SK-N-SH treated with all-trans-retinoic acid at 6 μM for 48 hours (cell line): ENCODE results near the gene AIG1.

ENCODE experiments used
- ATAC-seq: fragments of 200-7000 bp; cut with Tn5 transposase; 3 replicates; pipeline ENCODE4 v1.9.1; 2020; ENCODE audit warnings: mild to moderate bottlenecking, moderate library complexity
- ARNTL ChIP-seq: fragments of 450-650 bp; formaldehyde crosslinking; IDR thresholded peaks from 2 replicates; pipeline ENCODE4 v1.5.0; 2020; ENCODE audit warnings: low read depth, mild to moderate bottlenecking, moderate library complexity, borderline replicate concordance
- BACH2 ChIP-seq: fragments of 250-450 bp; sonication (Bioruptor Pico); IDR thresholded peaks from 2 replicates; pipeline ENCODE4 v1.9.0; 2021; ENCODE audit warnings: mild to moderate bottlenecking, borderline replicate concordance
- CSDC2 ChIP-seq: fragments of 250-450 bp; sonication (Bioruptor Pico); IDR thresholded peaks from 2 replicates; pipeline ENCODE4 v1.5.0; 2020; ENCODE audit warnings: mild to moderate bottlenecking, moderate library complexity
- CSRNP3 ChIP-seq: fragments of 250-450 bp; sonication (Bioruptor Pico); IDR thresholded peaks from 2 replicates; pipeline ENCODE4 v1.5.1; 2021; ENCODE audit warnings: mild to moderate bottlenecking, moderate library complexity
- ESRRG ChIP-seq: fragments of 250-450 bp; sonication (Bioruptor Pico); IDR thresholded peaks from 2 replicates; pipeline ENCODE4 v1.6.1; 2021; ENCODE audit warnings: mild to moderate bottlenecking
- ISL1 ChIP-seq: fragments of 250-450 bp; sonication (Bioruptor Pico); IDR thresholded peaks from 2 replicates; pipeline ENCODE4 v2.1.2; 2022; ENCODE audit warnings: mild to moderate bottlenecking, moderate library complexity
- OSR1 ChIP-seq: fragments of 250-450 bp; sonication (Bioruptor Pico); IDR thresholded peaks from 2 replicates; pipeline ENCODE4 v1.8.0; 2022; ENCODE audit warnings: moderate library complexity, mild to moderate bottlenecking, inconsistent platforms
- POU6F1 ChIP-seq: fragments of 250-450 bp; sonication (Bioruptor Pico); IDR thresholded peaks from 2 replicates; pipeline ENCODE4 v1.8.0; 2021; ENCODE audit warnings: low read depth, mild to moderate bottlenecking, moderate library complexity, borderline replicate concordance
- PPARA ChIP-seq: fragments of 250-450 bp; sonication (Bioruptor Pico); IDR thresholded peaks from 2 replicates; pipeline ENCODE4 v1.5.0; 2020; ENCODE audit warnings: mild to moderate bottlenecking, borderline replicate concordance
- RARB ChIP-seq: fragments of 250-450 bp; sonication (Bioruptor Pico); IDR thresholded peaks from 2 replicates; pipeline ENCODE4 v1.8.0; 2021; ENCODE audit warnings: mild to moderate bottlenecking, moderate library complexity
- SNAI2 ChIP-seq: fragments of 250-450 bp; sonication (Bioruptor Pico); IDR thresholded peaks from 2 replicates; pipeline ENCODE4 v1.5.0; 2020; ENCODE audit warnings: mild to moderate bottlenecking, moderate library complexity
- TCF4 ChIP-seq: fragments of 250-450 bp; sonication (Bioruptor Pico); IDR thresholded peaks from 2 replicates; pipeline ENCODE4 v1.8.0; 2021; ENCODE audit warnings: mild to moderate bottlenecking, moderate library complexity, borderline replicate concordance
- TOX ChIP-seq: fragments of 250-450 bp; sonication (Bioruptor Pico); IDR thresholded peaks from 2 replicates; pipeline ENCODE4 v1.8.0; 2021; ENCODE audit warnings: mild to moderate bottlenecking, moderate library complexity, borderline replicate concordance
- ZFP3 ChIP-seq: fragments of 250-450 bp; sonication (Bioruptor Pico); IDR thresholded peaks from 2 replicates; pipeline ENCODE4 v1.5.0; 2020; ENCODE audit warnings: mild to moderate bottlenecking, moderate library complexity
- ZFP30 ChIP-seq: fragments of 450-650 bp; formaldehyde crosslinking; IDR thresholded peaks from 2 replicates; pipeline ENCODE4 v1.5.0; 2022; ENCODE audit warnings: mild to moderate bottlenecking, moderate library complexity
- ZNF565 ChIP-seq: fragments of 450-650 bp; formaldehyde crosslinking; conservative IDR thresholded peaks from 2 replicates; pipeline ENCODE4 v1.5.0; 2020; ENCODE audit warnings: low read depth, mild to moderate bottlenecking, moderate library complexity
- ZNF8 ChIP-seq: fragments of 450-650 bp; formaldehyde crosslinking; IDR thresholded peaks from 2 replicates; pipeline ENCODE4 v1.5.0; 2020; ENCODE audit warnings: mild to moderate bottlenecking, moderate library complexity
- TF ChIP-seq, protein P1 (sequence below): fragments of 250-450 bp; sonication (Bioruptor Pico); IDR thresholded peaks from 2 replicates; pipeline ENCODE4 v1.8.0; 2020; ENCODE audit warnings: mild to moderate bottlenecking, moderate library complexity, borderline replicate concordance
- TF ChIP-seq, protein P2 (sequence below): fragments of 250-450 bp; sonication (Bioruptor Pico); IDR thresholded peaks from 2 replicates; pipeline ENCODE4 v1.5.0; 2020; ENCODE audit warnings: mild to moderate bottlenecking, moderate library complexity

The AIG1 gene

DNA sequence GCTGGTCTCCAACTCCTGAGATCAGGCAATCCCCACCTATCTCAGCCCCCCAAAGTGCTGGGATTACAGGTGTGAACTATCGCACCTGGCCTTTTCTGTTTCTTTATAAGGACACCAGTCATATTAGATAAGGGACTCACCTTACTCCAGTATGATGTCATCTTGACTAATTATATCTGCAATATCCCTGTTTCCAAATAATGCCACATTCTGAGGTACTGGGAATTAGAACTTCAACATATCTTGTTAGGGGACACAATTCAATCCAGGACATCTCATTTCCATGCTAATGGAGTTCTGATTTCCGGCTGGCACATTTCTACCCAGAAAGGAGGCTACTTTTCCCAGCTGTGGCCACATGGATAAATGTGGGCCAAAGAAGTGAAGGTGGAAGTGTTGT, 6.4 kb upstream of the AIG1 start:
- TF ChIP-seq, protein P1, sequence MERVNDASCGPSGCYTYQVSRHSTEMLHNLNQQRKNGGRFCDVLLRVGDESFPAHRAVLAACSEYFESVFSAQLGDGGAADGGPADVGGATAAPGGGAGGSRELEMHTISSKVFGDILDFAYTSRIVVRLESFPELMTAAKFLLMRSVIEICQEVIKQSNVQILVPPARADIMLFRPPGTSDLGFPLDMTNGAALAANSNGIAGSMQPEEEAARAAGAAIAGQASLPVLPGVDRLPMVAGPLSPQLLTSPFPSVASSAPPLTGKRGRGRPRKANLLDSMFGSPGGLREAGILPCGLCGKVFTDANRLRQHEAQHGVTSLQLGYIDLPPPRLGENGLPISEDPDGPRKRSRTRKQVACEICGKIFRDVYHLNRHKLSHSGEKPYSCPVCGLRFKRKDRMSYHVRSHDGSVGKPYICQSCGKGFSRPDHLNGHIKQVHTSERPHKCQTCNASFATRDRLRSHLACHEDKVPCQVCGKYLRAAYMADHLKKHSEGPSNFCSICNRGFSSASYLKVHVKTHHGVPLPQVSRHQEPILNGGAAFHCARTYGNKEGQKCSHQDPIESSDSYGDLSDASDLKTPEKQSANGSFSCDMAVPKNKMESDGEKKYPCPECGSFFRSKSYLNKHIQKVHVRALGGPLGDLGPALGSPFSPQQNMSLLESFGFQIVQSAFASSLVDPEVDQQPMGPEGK: no peak
- TF ChIP-seq SNAI2 (no peak), PPARA (CRISPR knock-in tag) (no peak), ZNF565 (CRISPR knock-in tag) (no peak), ARNTL (CRISPR knock-in tag) (no peak), ZFP30 (CRISPR knock-in tag) (no peak), ZNF8 (CRISPR knock-in tag) (no peak), ESRRG (CRISPR knock-in tag) (no peak), ISL1 (no peak), CSDC2 (CRISPR knock-in tag) (no peak), POU6F1 (CRISPR knock-in tag) (no peak), OSR1 (CRISPR knock-in tag) (no peak), CSRNP3 (CRISPR knock-in tag) (no peak), TCF4 (CRISPR knock-in tag) (no peak), RARB (no peak)
- TF ChIP-seq, protein P2, sequence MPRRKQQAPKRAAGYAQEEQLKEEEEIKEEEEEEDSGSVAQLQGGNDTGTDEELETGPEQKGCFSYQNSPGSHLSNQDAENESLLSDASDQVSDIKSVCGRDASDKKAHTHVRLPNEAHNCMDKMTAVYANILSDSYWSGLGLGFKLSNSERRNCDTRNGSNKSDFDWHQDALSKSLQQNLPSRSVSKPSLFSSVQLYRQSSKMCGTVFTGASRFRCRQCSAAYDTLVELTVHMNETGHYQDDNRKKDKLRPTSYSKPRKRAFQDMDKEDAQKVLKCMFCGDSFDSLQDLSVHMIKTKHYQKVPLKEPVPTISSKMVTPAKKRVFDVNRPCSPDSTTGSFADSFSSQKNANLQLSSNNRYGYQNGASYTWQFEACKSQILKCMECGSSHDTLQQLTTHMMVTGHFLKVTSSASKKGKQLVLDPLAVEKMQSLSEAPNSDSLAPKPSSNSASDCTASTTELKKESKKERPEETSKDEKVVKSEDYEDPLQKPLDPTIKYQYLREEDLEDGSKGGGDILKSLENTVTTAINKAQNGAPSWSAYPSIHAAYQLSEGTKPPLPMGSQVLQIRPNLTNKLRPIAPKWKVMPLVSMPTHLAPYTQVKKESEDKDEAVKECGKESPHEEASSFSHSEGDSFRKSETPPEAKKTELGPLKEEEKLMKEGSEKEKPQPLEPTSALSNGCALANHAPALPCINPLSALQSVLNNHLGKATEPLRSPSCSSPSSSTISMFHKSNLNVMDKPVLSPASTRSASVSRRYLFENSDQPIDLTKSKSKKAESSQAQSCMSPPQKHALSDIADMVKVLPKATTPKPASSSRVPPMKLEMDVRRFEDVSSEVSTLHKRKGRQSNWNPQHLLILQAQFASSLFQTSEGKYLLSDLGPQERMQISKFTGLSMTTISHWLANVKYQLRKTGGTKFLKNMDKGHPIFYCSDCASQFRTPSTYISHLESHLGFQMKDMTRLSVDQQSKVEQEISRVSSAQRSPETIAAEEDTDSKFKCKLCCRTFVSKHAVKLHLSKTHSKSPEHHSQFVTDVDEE: no peak

DNA sequence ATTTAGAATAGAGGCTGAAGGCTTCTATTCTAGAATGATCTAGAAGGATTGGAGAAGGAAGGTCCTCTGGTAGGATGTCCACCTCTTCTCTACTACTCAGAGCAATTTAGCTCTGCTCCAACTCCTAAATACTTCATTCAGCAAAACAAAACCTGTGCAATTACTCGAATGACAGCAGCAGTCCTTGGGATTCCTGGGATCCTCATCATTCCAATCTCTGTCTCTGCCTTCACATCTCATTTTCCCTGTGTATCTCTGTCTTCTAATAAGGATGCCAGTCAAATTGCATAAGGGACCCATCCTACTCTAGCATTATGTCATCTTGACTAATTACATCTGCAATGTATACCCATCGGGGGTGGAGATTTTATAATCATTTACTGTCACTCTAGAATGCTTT, 5.5 kb upstream of the AIG1 start:
- TF ChIP-seq BACH2 (CRISPR knock-in tag) (no peak), ZFP3 (CRISPR knock-in tag) (no peak), POU6F1 (CRISPR knock-in tag) (no peak), CSRNP3 (CRISPR knock-in tag) (no peak), ARNTL (CRISPR knock-in tag) (no peak), ZNF8 (CRISPR knock-in tag) (no peak), ESRRG (CRISPR knock-in tag) (no peak), TOX (no peak), ISL1 (no peak), SNAI2 (no peak), OSR1 (CRISPR knock-in tag) (no peak), ZFP30 (CRISPR knock-in tag) (no peak)
- TF ChIP-seq, protein P1: no peak
- TF ChIP-seq, all 23 proteins: peak for 0
- no peak for ATAC-seq

More for the DNA sequence above, 6.4 kb upstream of the AIG1 start:
- ATAC-seq: no peak
